ENCODE results near the gene UTP4.

GRCh38 chr16:69193855-69194254, 61.4 kb downstream of the UTP4 start:
- TF ChIP-seq, protein P1, sequence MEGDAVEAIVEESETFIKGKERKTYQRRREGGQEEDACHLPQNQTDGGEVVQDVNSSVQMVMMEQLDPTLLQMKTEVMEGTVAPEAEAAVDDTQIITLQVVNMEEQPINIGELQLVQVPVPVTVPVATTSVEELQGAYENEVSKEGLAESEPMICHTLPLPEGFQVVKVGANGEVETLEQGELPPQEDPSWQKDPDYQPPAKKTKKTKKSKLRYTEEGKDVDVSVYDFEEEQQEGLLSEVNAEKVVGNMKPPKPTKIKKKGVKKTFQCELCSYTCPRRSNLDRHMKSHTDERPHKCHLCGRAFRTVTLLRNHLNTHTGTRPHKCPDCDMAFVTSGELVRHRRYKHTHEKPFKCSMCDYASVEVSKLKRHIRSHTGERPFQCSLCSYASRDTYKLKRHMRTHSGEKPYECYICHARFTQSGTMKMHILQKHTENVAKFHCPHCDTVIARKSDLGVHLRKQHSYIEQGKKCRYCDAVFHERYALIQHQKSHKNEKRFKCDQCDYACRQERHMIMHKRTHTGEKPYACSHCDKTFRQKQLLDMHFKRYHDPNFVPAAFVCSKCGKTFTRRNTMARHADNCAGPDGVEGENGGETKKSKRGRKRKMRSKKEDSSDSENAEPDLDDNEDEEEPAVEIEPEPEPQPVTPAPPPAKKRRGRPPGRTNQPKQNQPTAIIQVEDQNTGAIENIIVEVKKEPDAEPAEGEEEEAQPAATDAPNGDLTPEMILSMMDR (IDR thresholded peaks at IDR 0.05): no peak
- no peak for TF ChIP-seq POLR2A (IDR thresholded peaks at IDR 0.05)

Data from heart left ventricle (tissue), 13 donors.